Kidney epithelial cell (primary cell): ENCODE results near the gene TCF7L2. TPM values are rescaled to one million over a fixed set of nuclear protein-coding genes. Genes with fewer than 3 reads are reported as not detected.

Experiments used
- DNase-seq: peaks from one replicate; pipeline ENCODE4 v3.0.0-alpha.2; 2010; ENCODE audit warnings: low read depth
- H3K27me3 ChIP-seq: 2 replicates; pipeline ENCODE4 v1.6.0; 2011; ENCODE audit warnings: low read length; ENCODE audit not compliant: control insufficient read depth, insufficient read depth
- H3K36me3 ChIP-seq: 2 replicates; pipeline ENCODE4 v1.5.1; 2011; ENCODE audit warnings: low read length; ENCODE audit not compliant: control insufficient read depth, insufficient read depth
- H3K4me3 ChIP-seq: 2 replicates; pipeline ENCODE4 v1.5.1; 2011; ENCODE audit warnings: low read depth, mild to moderate bottlenecking, control low read depth, low read length
- total RNA-seq: library from RNA; depleted of rRNA; stranded (reverse); fragments of >200 nt; gene quantifications from 2 replicates; pipeline ENCODE4 v1.2.3, GENCODE V29; 2015
- TF ChIP-seq, protein P1 (sequence below): IDR thresholded peaks from 2 replicates; pipeline ENCODE4 v1.5.1; 2011; ENCODE audit warnings: mild to moderate bottlenecking, moderate library complexity, low read length, control low read depth, inconsistent platforms; ENCODE audit not compliant: insufficient read depth, poor library complexity, severe bottlenecking

The TCF7L2 gene
- total RNA-seq, 1 donor from 2014 or later = 3.4 TPM

DNA sequence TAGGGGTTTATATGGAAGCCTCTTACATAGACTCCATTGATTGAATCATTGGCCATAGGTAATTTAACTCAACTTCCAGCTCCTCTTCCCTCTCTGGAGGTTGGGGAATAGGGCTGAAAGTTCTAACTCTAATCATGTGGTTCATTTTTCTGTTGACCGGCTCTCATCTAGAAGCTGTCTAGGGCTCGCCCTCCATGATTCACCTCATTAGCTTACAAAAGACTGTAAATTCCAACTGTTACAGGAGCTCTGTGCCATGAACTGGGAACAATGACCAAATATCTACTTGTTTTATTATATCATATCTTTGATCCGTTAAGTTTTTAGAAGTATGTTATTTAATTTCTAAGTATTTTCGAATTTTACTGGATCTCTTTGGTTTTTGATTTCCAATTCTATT, 263.0 kb downstream of the TCF7L2 start:
- TF ChIP-seq, protein P1, sequence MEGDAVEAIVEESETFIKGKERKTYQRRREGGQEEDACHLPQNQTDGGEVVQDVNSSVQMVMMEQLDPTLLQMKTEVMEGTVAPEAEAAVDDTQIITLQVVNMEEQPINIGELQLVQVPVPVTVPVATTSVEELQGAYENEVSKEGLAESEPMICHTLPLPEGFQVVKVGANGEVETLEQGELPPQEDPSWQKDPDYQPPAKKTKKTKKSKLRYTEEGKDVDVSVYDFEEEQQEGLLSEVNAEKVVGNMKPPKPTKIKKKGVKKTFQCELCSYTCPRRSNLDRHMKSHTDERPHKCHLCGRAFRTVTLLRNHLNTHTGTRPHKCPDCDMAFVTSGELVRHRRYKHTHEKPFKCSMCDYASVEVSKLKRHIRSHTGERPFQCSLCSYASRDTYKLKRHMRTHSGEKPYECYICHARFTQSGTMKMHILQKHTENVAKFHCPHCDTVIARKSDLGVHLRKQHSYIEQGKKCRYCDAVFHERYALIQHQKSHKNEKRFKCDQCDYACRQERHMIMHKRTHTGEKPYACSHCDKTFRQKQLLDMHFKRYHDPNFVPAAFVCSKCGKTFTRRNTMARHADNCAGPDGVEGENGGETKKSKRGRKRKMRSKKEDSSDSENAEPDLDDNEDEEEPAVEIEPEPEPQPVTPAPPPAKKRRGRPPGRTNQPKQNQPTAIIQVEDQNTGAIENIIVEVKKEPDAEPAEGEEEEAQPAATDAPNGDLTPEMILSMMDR = no peak
- H3K4me3 ChIP-seq = no peak overlapping the region
- no peaks in the 10 kb centered on the region for H3K27me3 ChIP-seq
- H3K36me3 ChIP-seq = no peaks in the 10 kb centered on the region
- no peak for DNase-seq

DNA sequence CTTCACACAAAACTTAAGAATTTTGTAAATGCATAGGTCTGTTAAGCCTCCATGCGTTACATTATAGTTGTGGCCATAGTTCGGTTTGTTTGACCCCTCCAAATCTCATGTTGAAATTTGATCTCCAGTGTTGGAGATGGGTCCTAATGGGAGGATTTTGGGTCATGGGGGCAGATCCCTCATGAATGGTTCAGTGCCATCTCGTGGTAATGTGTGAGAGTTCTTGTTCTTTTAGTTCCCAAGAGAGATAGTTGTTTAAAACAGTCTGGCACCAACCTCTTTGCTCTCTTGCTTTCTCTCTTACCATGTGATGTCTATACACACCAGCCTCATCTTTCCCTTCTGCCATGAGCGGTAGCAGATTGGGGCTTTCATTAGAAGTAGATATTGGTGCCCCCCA, 264.3 kb downstream of the TCF7L2 start:
- H3K4me3 ChIP-seq = no peak overlapping the region
- no peaks in the 10 kb centered on the region for H3K27me3 ChIP-seq
- no peaks in the 10 kb centered on the region for H3K36me3 ChIP-seq
- no peak for DNase-seq
- TF ChIP-seq, protein P1 = no peak

DNA sequence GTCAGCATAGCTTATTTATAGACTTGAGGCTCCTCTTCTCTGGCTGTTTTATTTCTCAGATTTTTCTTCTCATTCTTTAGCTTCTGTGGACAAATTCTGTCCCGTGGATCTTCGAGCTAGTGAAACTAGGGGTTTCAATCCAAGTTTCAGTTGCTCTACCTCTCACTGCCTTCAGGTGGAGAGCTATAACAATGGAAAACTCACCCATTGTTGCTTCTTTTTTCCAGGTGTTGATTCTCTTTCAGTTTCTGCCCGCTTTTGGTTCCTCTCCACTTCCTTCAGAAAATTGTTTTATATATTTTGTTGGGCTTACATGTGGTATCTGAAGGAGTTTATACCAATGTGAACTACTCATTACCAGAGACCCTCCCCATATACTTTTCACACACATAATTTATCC, 266.1 kb downstream of the TCF7L2 start:
- TF ChIP-seq, protein P1 = peak; percentile 23
- Histone ChIP-seq H3K36me3 (no peaks in the 10 kb centered on the region), H3K27me3 (no peaks in the 10 kb centered on the region), H3K4me3 (no peak overlapping the region)
- no peak for DNase-seq
